ENCODE results near the gene L1TD1. TPM values are rescaled to one million over a fixed set of nuclear protein-coding genes. Genes with fewer than 3 reads are reported as not detected.
A peak's percentile ranks its signal among the peaks of the same experiment; 100 is the strongest.

Gene L1TD1
- polyA plus RNA-seq, 1 donor (not counting 4 experiments of a cell fraction or from before 2014, with no cell fraction given): 0.24 TPM

- Histone ChIP-seq H3K36me3 (ENCODE audit: control insufficient read depth in 2 of 2, extremely low read depth in 1 of 2, insufficient read depth in 2 of 2, low read length in 2 of 2) (no peaks in the 10 kb centered on the region), H4K20me1 (ENCODE audit: control insufficient read depth, extremely low read depth, insufficient read depth, low read length) (no peaks in the 10 kb centered on the region), H3K4me1 (ENCODE audit: control insufficient read depth, extremely low read depth, insufficient read depth, low read length) (no peaks in the 10 kb centered on the region), H3K4me3 (ENCODE audit: control insufficient read depth in 2 of 3, extremely low read depth in 1 of 3, insufficient read depth in 2 of 3, low read depth in 1 of 3, low read length in 3 of 3) (no peak overlapping the region), H3K4me2 (ENCODE audit: control insufficient read depth, extremely low read depth, insufficient read depth, low read depth, low read length) (no peak overlapping the region), H3K9ac (ENCODE audit: control insufficient read depth, extremely low read depth, insufficient read depth, low read length) (no peak overlapping the region), H3K9me1 (ENCODE audit: control insufficient read depth, extremely low read depth, insufficient read depth, low read length) (no peaks in the 10 kb centered on the region), H3K79me2 (ENCODE audit: control insufficient read depth, insufficient read depth, low read length) (no peaks in the 10 kb centered on the region), H3K27me3 (ENCODE audit: control insufficient read depth, extremely low read depth, insufficient read depth, low read length) (no peaks in the 10 kb centered on the region), H3K27ac (ENCODE audit: control insufficient read depth, insufficient read depth, low read length) (no peak overlapping the region), H2AFZ (ENCODE audit: control insufficient read depth, low read length) (no peak overlapping the region), H3K9me3 (ENCODE audit: control insufficient read depth, low read depth, low read length) (no peaks in the 10 kb centered on the region)
- dilution Hi-C loops (cut with MboI; ENCODE audit: extremely low pct_ligation_motif_present, low sequenced_read_pairs): no loop called here
- TF ChIP-seq CTCF (optimal IDR thresholded peaks at IDR 0.05 in 1 of 3, IDR thresholded peaks at IDR 0.05 in 1 of 3, conservative IDR thresholded peaks at IDR 0.05 in 1 of 3; ENCODE audit: extremely low read depth in 1 of 3, insufficient read depth in 2 of 3, low read length in 3 of 3) (peak in 1 of 3 experiments; percentile 11), EZH2 (IDR thresholded peaks at IDR 0.05; ENCODE audit: low read length) (no peak)
- FAIRE-seq (peak; percentile 76), DNase-seq (ENCODE audit: low read depth, low spot score) (no peak)
These were observed 50.6 kb downstream of the L1TD1 start for GRCh38 chr1:62245201-62245600.

- no peak for FAIRE-seq
- DNase-seq (ENCODE audit: low read depth, low spot score): no peak
These were observed 52.9 kb downstream of the L1TD1 start for GRCh38 chr1:62247391-62248168.

More at GRCh38 chr1:62247391-62248168, 52.9 kb downstream of the L1TD1 start:
- Histone ChIP-seq H3K27ac (ENCODE audit: control insufficient read depth, insufficient read depth, low read length) (no peak overlapping the region), H3K4me2 (ENCODE audit: control insufficient read depth, extremely low read depth, insufficient read depth, low read depth, low read length) (no peak overlapping the region), H3K79me2 (ENCODE audit: control insufficient read depth, insufficient read depth, low read length) (no peaks in the 10 kb centered on the region), H3K9ac (ENCODE audit: control insufficient read depth, extremely low read depth, insufficient read depth, low read length) (no peak overlapping the region), H2AFZ (ENCODE audit: control insufficient read depth, low read length) (no peak overlapping the region), H3K9me3 (ENCODE audit: control insufficient read depth, low read depth, low read length) (no peaks in the 10 kb centered on the region), H3K9me1 (ENCODE audit: control insufficient read depth, extremely low read depth, insufficient read depth, low read length) (no peaks in the 10 kb centered on the region), H3K27me3 (ENCODE audit: control insufficient read depth, extremely low read depth, insufficient read depth, low read length) (no peaks in the 10 kb centered on the region), H3K4me1 (ENCODE audit: control insufficient read depth, extremely low read depth, insufficient read depth, low read length) (no peaks in the 10 kb centered on the region), H3K36me3 (ENCODE audit: control insufficient read depth in 2 of 2, extremely low read depth in 1 of 2, insufficient read depth in 2 of 2, low read length in 2 of 2) (no peaks in the 10 kb centered on the region), H4K20me1 (ENCODE audit: control insufficient read depth, extremely low read depth, insufficient read depth, low read length) (no peaks in the 10 kb centered on the region), H3K4me3 (ENCODE audit: control insufficient read depth in 2 of 3, extremely low read depth in 1 of 3, insufficient read depth in 2 of 3, low read depth in 1 of 3, low read length in 3 of 3) (no peak overlapping the region)
- dilution Hi-C loops (cut with MboI; ENCODE audit: extremely low pct_ligation_motif_present, low sequenced_read_pairs): no loop called here
- TF ChIP-seq EZH2 (IDR thresholded peaks at IDR 0.05; ENCODE audit: low read length): no peak
- TF ChIP-seq CTCF (optimal IDR thresholded peaks at IDR 0.05 in 1 of 3, IDR thresholded peaks at IDR 0.05 in 1 of 3, conservative IDR thresholded peaks at IDR 0.05 in 1 of 3; ENCODE audit: extremely low read depth in 1 of 3, insufficient read depth in 2 of 3, low read length in 3 of 3): no peak

Measured in keratinocyte (primary cell).